ENCODE results near the gene CBLN3. TPM values are rescaled to one million over a fixed set of nuclear protein-coding genes. Genes with fewer than 3 reads are reported as not detected.

Gene CBLN3
- total and polyA plus RNA-seq, 11 donors, result 0.38 to 4.9 (median 0.80) TPM

DNA sequence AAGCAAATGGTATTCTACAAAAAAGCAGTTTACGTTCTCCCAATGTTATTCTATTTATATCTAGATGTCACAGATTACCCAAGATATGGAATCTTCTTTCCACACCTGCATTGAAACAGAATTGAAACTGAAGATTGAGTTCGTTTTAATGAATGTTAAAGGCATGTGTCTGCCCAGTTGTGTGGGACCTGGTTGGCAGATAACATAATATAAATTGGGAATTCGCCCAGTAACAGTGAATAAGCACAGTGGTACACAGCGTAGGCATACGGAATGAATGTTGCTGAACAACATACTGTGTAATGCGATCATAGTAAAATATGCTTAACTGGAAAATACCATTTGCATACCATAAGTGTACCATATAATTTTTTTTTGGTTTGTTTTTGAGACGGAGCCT is 4.6 kb upstream of the CBLN3 start:
- Histone ChIP-seq H3K27ac (no peak overlapping the region), H3K4me3 (no peak overlapping the region), H3K9me3 (no peaks in the 10 kb centered on the region), H3K27me3 (no peaks in the 10 kb centered on the region), H3K36me3 (peaks cover 0 to 72% (median 65%) of the 10 kb centered on the region in 9 donors), H3K4me1 (peaks cover 3 to 80% (median 56%) of the 10 kb centered on the region in 12 donors)
- intact Hi-C loops (cut with DNase I), result loop anchor here in 7 of 10 donors (5.0 to 10.0 kb wide), 4 partner anchors 67 to 192 kb away; partner anchors contain the start of genes TINF2 (in 6 of the 7) and NFATC4 (in 2 of the 7)
- TF ChIP-seq CTCF (IDR thresholded peaks at IDR 0.05) (no peak), POLR2A (IDR thresholded peaks at IDR 0.05) (no peak)
- WGBS, 4 donors, result 77 to 86% (median 79%) methylated on average over 7 of the region's 7 CpGs
- DNase-seq (no peak), ATAC-seq (no peak)

- Histone ChIP-seq H3K4me1 (peaks cover 3 to 68% (median 47%) of the 10 kb centered on the region in 12 donors), H3K27me3 (no peaks in the 10 kb centered on the region), H3K4me3 (peak overlapping the region in 6 of 12 donors; percentile 61 to 89 (median 82)), H3K36me3 (peaks cover 0 to 57% (median 50%) of the 10 kb centered on the region in 9 donors), H3K9me3 (no peaks in the 10 kb centered on the region), H3K27ac (peak overlapping the region in 3 of 12 donors; percentile 96 to 98 (median 96))
- DNase-seq (peak in 1 of 5 donors; percentile 66), ATAC-seq (no peak)
- TF ChIP-seq CTCF (IDR thresholded peaks at IDR 0.05) (no peak), POLR2A (IDR thresholded peaks at IDR 0.05) (no peak)
- intact Hi-C loops (cut with DNase I), result loop anchor here in 7 of 10 donors (2.0 to 10.0 kb wide), 5 partner anchors 65 to 190 kb away; partner anchors contain the start of genes TINF2 (in 6 of the 7) and NFATC4 (in 2 of the 7)
- 82 to 88% (median 86%) methylated on average over 23 to 24 of the region's 24 CpGs for WGBS, 4 donors
These were observed 3.0 kb upstream of the CBLN3 start for GRCh38 chr14:24432259-24433131.

- Histone ChIP-seq H3K9me3 (no peaks in the 10 kb centered on the region), H3K36me3 (peaks cover 0 to 49% (median 43%) of the 10 kb centered on the region in 9 donors), H3K27ac (peak overlapping the region in 11 of 12 donors; percentile 80 to 100 (median 96)), H3K27me3 (no peaks in the 10 kb centered on the region), H3K4me3 (peak overlapping the region in 10 of 12 donors; percentile 61 to 89 (median 82)), H3K4me1 (peaks cover 3 to 60% (median 39%) of the 10 kb centered on the region in 12 donors)
- no peak for TF ChIP-seq POLR2A (IDR thresholded peaks at IDR 0.05)
- peak; percentile 82 to 96 (median 90) for TF ChIP-seq CTCF (IDR thresholded peaks at IDR 0.05)
- ATAC-seq, result peak; percentile 60 to 76 (median 66)
- peak; percentile 91 to 95 (median 93) for DNase-seq
- WGBS, 4 donors, result 38 to 48% (median 42%) methylated on average over 15 of the region's 15 CpGs
- intact Hi-C loops (cut with DNase I), result loop anchor here (1.0 to 10.0 kb wide), 12 partner anchors 64 to 189 kb away; partner anchors contain the start of genes TINF2 (in 7 of the 10), NFATC4 (in 2 of the 10) and ADCY4 (in 1 of the 10)
These were observed 2.2 kb upstream of the CBLN3 start for GRCh38 chr14:24431569-24432258.
